HepG2 (cell line): ENCODE measurements around the gene PSMD8. TPM values are rescaled to one million over a fixed set of nuclear protein-coding genes. Genes with fewer than 3 reads are reported as not detected.

Source experiments
- ATAC-seq: fragments of 200-7000 bp; cut with Tn5 transposase; 3 replicates; pipeline ENCODE4 v1.9.1; 2020; ENCODE audit warnings: mild to moderate bottlenecking, moderate library complexity
- BruUV-seq: library from RNA; stranded (reverse); fragments of 400-500 nt; replicated peaks from 2 replicates; lab custom pipeline; 2021; lab: Mats Ljungman, UMichigan
- CTCF ChIA-PET: fragments of 300-600 bp; formaldehyde crosslinking; extraction: SDS; loops from one replicate; lab custom pipeline; 2021; ENCODE audit warnings: low total read pairs, inconsistent platforms, low intra/inter-chr PET ratio; lab: Yijun Ruan, JAX
- POLR2A ChIA-PET: fragments of 350-600 bp; sonication (Branson Sonifier 250); formaldehyde crosslinking; loops from one replicate; lab custom pipeline; 2020; ENCODE audit warnings: antibody characterized with exemption, inconsistent platforms; lab: Yijun Ruan, JAX
- DNase-seq: peaks from one replicate; pipeline ENCODE4 v3.0.0-alpha.2; 2015; ENCODE audit warnings: low spot score
- FAIRE-seq: peaks from 3 replicates; lab custom pipeline; 2011; peaks lifted over from hg19 to GRCh38; lab: Jason Lieb, UNC
- H2AFZ ChIP-seq: one replicate; pipeline ENCODE4 v1.6.1; 2011; ENCODE audit warnings: low read length, inconsistent platforms
- H3K27ac ChIP-seq: fragments of 300-600 bp; 3 replicates; pipeline ENCODE4 v1.8.0; 2011; ENCODE audit warnings: mixed run types, mild to moderate bottlenecking, mixed read lengths, low read length, inconsistent platforms; ENCODE audit not compliant: insufficient read depth; ENCODE audit errors: extremely low read length
- H3K27me3 ChIP-seq, 2 experiments: fragments of 200-600 bp in 1 of 2; 2 replicates in 1 of 2; 3 replicates in 1 of 2; pipeline versions ENCODE4 v1.6.0 to v1.8.0; 2011; ENCODE audit warnings: low read length in 2 of 2, mild to moderate bottlenecking in 2 of 2, moderate library complexity in 2 of 2, inconsistent platforms in 1 of 2; ENCODE audit not compliant: insufficient read depth in 2 of 2, control insufficient read depth in 1 of 2
- H3K36me3 ChIP-seq, 2 experiments: fragments of 200-600 bp in 1 of 2; replicated peaks in 1 of 2; 2 replicates in 1 of 2; 3 replicates in 1 of 2; pipeline versions ENCODE4 v1.5.1 to v1.8.0; 2011; ENCODE audit warnings: low read length in 2 of 2, inconsistent platforms in 1 of 2; ENCODE audit not compliant: insufficient read depth in 2 of 2, control insufficient read depth in 1 of 2
- H3K4me1 ChIP-seq: 2 replicates; pipeline ENCODE4 v1.5.1; 2012; ENCODE audit warnings: low read length, inconsistent platforms; ENCODE audit not compliant: insufficient read depth
- H3K4me2 ChIP-seq: 2 replicates; pipeline ENCODE4 v1.6.0; 2011; ENCODE audit warnings: low read depth, low read length, inconsistent platforms
- H3K4me3 ChIP-seq, 3 experiments: fragments of 200-600 bp in 1 of 3; sonication (generic), shearing (Covaris generic) in 1 of 3; replicated peaks in 1 of 3; 2 replicates each; pipeline ENCODE4 v1.5.1; 2011 to 2016; ENCODE audit warnings: low read length in 3 of 3, inconsistent platforms in 2 of 3, low read depth in 2 of 3, mild to moderate bottlenecking in 2 of 3, control low read depth in 1 of 3, mixed read lengths in 1 of 3; ENCODE audit not compliant: insufficient read depth in 1 of 3
- H3K79me2 ChIP-seq: one replicate; pipeline ENCODE4 v1.6.1; 2011; ENCODE audit warnings: low read length, inconsistent platforms; ENCODE audit not compliant: insufficient read depth
- H3K9ac ChIP-seq: 2 replicates; pipeline ENCODE4 v1.6.0; 2011; ENCODE audit warnings: mild to moderate bottlenecking, low read depth, low read length, inconsistent platforms; ENCODE audit not compliant: insufficient read depth
- H3K9me3 ChIP-seq: 2 replicates; pipeline ENCODE4 v1.5.1; 2012; ENCODE audit warnings: mild to moderate bottlenecking, low read length
- H4K20me1 ChIP-seq: 2 replicates; pipeline ENCODE4 v1.6.0; 2011; ENCODE audit warnings: inconsistent platforms, mild to moderate bottlenecking, low read length, moderate library complexity; ENCODE audit not compliant: insufficient read depth
- DNMT3B ChIP-seq: conservative IDR thresholded peaks from 2 replicates; pipeline ENCODE4 v1.6.1; 2016; ENCODE audit warnings: missing biosample characterization, control low read depth
- FOSL2 ChIP-seq: sonication (generic); formaldehyde crosslinking; IDR thresholded peaks from 2 replicates; pipeline ENCODE4 v1.4.0; 2020; ENCODE audit warnings: missing genetic modification reagents
- MTF1 ChIP-seq: sonication (generic); formaldehyde crosslinking; IDR thresholded peaks from 2 replicates; pipeline ENCODE4 v1.5.0; 2020; ENCODE audit warnings: missing genetic modification reagents
- MXI1 ChIP-seq: IDR thresholded peaks from 3 replicates; pipeline ENCODE4 v1.6.1; 2012; ENCODE audit warnings: low read depth, low read length, inconsistent platforms, borderline replicate concordance
- NFE2 ChIP-seq: sonication (generic); formaldehyde crosslinking; IDR thresholded peaks from 2 replicates; pipeline ENCODE4 v1.4.0; 2020; ENCODE audit warnings: missing genetic modification reagents
- SAP130 ChIP-seq: IDR thresholded peaks from 2 replicates; pipeline ENCODE4 v1.6.1; 2016; ENCODE audit warnings: low read depth
- ZNF563 ChIP-seq: sonication (generic); formaldehyde crosslinking; IDR thresholded peaks from 2 replicates; pipeline ENCODE4 v1.8.0; 2022; ENCODE audit warnings: mild to moderate bottlenecking, moderate library complexity, missing genetic modification reagents
- ZNF776 ChIP-seq: sonication (generic); formaldehyde crosslinking; IDR thresholded peaks from 2 replicates; pipeline ENCODE4 v1.4.0; 2020; ENCODE audit warnings: mild to moderate bottlenecking, missing genetic modification reagents
- WGBS: methylation state at CpG from one replicate; pipeline ENCODE4 v1.1.6; 2017; ENCODE audit warnings: low lambda C conversion rate; 5-methylcytosine and 5-hydroxymethylcytosine counted together
- in situ Hi-C: cut with HindIII; loops from 2 replicates; pipeline ENCODE4 v1.10.0; 2017; ENCODE audit warnings: low pct_unique_long_range_greater_than_20kb; ENCODE audit not compliant: extremely low pct_ligation_motif_present
- intact Hi-C: fragments of 100-400 bp; cut with micrococcal nuclease; formaldehyde crosslinking; loops from one replicate; pipeline ENCODE4 v1.10.0; 2022; ENCODE audit not compliant: unreplicated experiment
- polyA plus RNA-seq, 8 experiments: library from polyadenylated mRNA; depleted of rRNA in 3 of 8; stranded (reverse) in 7 of 8; unstranded in 1 of 8; fragments of >200 nt; fragmentation: Illumina TruSeq in 4 of 8; extraction: Trizol in 4 of 8; gene quantifications; 2 replicates each; pipeline versions ENCODE4 v1.2.1 to v1.2.3, GENCODE V29; 2011 to 2016; ENCODE audit warnings: low read depth in 4 of 8, missing spikeins in 1 of 8, mixed read lengths in 1 of 8; ENCODE audit not compliant: insufficient read depth in 1 of 8
- total RNA-seq, 5 experiments: library from RNA; depleted of rRNA; stranded (reverse); fragments of >200 nt; fragmentation: Illumina TruSeq; extraction: Trizol; gene quantifications; 2 replicates each; pipeline ENCODE4 v1.2.3, GENCODE V29; 2016; ENCODE audit warnings: low read depth in 1 of 5
- TF ChIP-seq, protein P1 (sequence below): IDR thresholded peaks from 2 replicates; pipeline ENCODE4 v1.6.1; 2012; ENCODE audit warnings: inconsistent platforms
- TF ChIP-seq, protein P2 (sequence below): sonication (generic); formaldehyde crosslinking; IDR thresholded peaks from 2 replicates; pipeline ENCODE4 v1.4.0; 2020; ENCODE audit warnings: missing genetic modification reagents
- TF ChIP-seq, protein P3 (sequence below): fragments of 450-650 bp; IDR thresholded peaks from 2 replicates; pipeline ENCODE4 v1.6.1; 2017; ENCODE audit warnings: mild to moderate bottlenecking

Gene PSMD8
- total and polyA plus RNA-seq, 2 of the 13 experiments (the other 11 are each of a cell fraction or from before 2014, with no cell fraction given): 162 to 296 TPM

DNA sequence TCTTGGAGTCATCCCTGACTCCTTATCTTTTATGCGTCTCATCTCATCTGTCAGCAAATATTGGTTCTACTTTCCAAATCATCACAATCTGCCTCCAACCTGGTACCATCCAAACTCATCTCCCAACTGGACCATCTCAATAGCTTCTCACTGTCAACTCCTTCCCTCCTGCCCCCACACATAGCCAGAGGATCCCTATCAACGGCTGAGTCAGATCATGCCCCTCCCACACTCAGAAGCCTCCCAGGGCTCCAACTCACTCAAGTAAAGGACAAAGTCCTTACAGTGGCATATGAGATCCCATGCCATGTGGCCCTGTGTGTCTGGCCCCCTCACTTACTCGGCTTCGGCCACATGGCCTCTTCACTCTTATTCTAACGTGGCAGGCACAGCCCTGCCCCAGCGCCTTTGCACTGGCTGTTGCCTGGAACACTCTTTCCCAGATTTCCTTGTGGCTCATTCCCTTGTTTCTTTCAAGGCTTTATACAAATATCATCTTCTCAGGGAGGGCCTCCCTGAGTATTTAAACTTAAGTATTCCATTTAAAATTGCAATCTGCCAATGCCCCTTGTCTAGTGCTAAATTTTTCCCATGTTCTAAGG is 18.4 kb downstream of the PSMD8 start:
- ChIA-PET POLR2A (interaction anchor here (0.8 kb wide), 1 partner anchor 10 kb away, joined by 3 read pairs; the partner anchor contains the start of gene FAM98C), CTCF (no interaction called here)
- in situ Hi-C loops (no loop called here), intact Hi-C loops (no loop called here)
- no peak overlapping the region for H3K27ac ChIP-seq
- ATAC-seq: no peak
- no peak overlapping the region for H3K9ac ChIP-seq
- DNase-seq: peak; percentile 58
- peaks cover 3 to 51% of the 10 kb centered on the region in 2 experiments; a peak in 3 of 5 replicates for H3K27me3 ChIP-seq
- H3K9me3 ChIP-seq: no peaks in the 10 kb centered on the region
- H3K4me3 ChIP-seq: no peak overlapping the region
- no peaks in the 10 kb centered on the region for H3K79me2 ChIP-seq
- H3K4me1 ChIP-seq: peaks cover 41% of the 10 kb centered on the region
- FAIRE-seq: peak; percentile 23
- no peak overlapping the region for H3K4me2 ChIP-seq
- WGBS: 22% methylated on average over 6 of the region's 6 CpGs
- TF ChIP-seq DNMT3B: 0 out of 2 replicates have a peak, but pooled peaks have one; percentile 45
- TF ChIP-seq MTF1 (CRISPR knock-in tag): no peak
- peak; percentile 58; the same call in 1 of the 2 replicates for TF ChIP-seq FOSL2 (CRISPR knock-in tag)
- TF ChIP-seq, protein P1, sequence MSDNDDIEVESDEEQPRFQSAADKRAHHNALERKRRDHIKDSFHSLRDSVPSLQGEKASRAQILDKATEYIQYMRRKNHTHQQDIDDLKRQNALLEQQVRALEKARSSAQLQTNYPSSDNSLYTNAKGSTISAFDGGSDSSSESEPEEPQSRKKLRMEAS: 0 out of 2 replicates have a peak, but pooled peaks have one; percentile 41
- TF ChIP-seq, protein P2, sequence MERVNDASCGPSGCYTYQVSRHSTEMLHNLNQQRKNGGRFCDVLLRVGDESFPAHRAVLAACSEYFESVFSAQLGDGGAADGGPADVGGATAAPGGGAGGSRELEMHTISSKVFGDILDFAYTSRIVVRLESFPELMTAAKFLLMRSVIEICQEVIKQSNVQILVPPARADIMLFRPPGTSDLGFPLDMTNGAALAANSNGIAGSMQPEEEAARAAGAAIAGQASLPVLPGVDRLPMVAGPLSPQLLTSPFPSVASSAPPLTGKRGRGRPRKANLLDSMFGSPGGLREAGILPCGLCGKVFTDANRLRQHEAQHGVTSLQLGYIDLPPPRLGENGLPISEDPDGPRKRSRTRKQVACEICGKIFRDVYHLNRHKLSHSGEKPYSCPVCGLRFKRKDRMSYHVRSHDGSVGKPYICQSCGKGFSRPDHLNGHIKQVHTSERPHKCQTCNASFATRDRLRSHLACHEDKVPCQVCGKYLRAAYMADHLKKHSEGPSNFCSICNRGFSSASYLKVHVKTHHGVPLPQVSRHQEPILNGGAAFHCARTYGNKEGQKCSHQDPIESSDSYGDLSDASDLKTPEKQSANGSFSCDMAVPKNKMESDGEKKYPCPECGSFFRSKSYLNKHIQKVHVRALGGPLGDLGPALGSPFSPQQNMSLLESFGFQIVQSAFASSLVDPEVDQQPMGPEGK (CRISPR knock-in tag): peak; percentile 47; the same call in 1 of the 2 replicates
- TF ChIP-seq, protein P3, sequence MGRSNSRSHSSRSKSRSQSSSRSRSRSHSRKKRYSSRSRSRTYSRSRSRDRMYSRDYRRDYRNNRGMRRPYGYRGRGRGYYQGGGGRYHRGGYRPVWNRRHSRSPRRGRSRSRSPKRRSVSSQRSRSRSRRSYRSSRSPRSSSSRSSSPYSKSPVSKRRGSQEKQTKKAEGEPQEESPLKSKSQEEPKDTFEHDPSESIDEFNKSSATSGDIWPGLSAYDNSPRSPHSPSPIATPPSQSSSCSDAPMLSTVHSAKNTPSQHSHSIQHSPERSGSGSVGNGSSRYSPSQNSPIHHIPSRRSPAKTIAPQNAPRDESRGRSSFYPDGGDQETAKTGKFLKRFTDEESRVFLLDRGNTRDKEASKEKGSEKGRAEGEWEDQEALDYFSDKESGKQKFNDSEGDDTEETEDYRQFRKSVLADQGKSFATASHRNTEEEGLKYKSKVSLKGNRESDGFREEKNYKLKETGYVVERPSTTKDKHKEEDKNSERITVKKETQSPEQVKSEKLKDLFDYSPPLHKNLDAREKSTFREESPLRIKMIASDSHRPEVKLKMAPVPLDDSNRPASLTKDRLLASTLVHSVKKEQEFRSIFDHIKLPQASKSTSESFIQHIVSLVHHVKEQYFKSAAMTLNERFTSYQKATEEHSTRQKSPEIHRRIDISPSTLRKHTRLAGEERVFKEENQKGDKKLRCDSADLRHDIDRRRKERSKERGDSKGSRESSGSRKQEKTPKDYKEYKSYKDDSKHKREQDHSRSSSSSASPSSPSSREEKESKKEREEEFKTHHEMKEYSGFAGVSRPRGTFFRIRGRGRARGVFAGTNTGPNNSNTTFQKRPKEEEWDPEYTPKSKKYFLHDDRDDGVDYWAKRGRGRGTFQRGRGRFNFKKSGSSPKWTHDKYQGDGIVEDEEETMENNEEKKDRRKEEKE: no peak
- TF ChIP-seq ZNF776 (CRISPR knock-in tag): no peak
- TF ChIP-seq NFE2 (CRISPR knock-in tag): no peak
- no peak for TF ChIP-seq ZNF563
- 0 out of 2 replicates have a peak, but pooled peaks have one; percentile 18 for TF ChIP-seq SAP130
- TF ChIP-seq MXI1: peak; percentile 47; the same call in 1 of the 3 replicates
- no TSS peak for BruUV-seq
- no peaks in the 10 kb centered on the region for H4K20me1 ChIP-seq
- no peak overlapping the region for H2AFZ ChIP-seq
- no peaks in the 10 kb centered on the region for H3K36me3 ChIP-seq
